ENCODE measurements around the gene PSRC1. TPM values are rescaled to one million over a fixed set of nuclear protein-coding genes. Genes with fewer than 3 reads are reported as not detected.

PSRC1 gene
- total and polyA plus RNA-seq, 2 donors from 2014 or later: 3.5 to 4.2 TPM

- H3K27ac ChIP-seq (ENCODE audit: low read depth in 2 of 2, low read length in 2 of 2): no peak overlapping the region
- no peak overlapping the region for H3K9ac ChIP-seq (ENCODE audit: low read length in 3 of 3)
- TF ChIP-seq CTCF (IDR thresholded peaks at IDR 0.05; ENCODE audit: borderline replicate concordance, extremely low read depth, insufficient read depth): no peak
- H3K36me3 ChIP-seq (ENCODE audit: control insufficient read depth in 2 of 3, insufficient read depth in 3 of 3, low read length in 3 of 3): no peaks in the 10 kb centered on the region
- H3K4me1 ChIP-seq (ENCODE audit: control insufficient read depth in 2 of 3, insufficient read depth in 2 of 3, low read depth in 1 of 3, low read length in 3 of 3): peaks cover 4 to 24% (median 18%) of the 10 kb centered on the region in 3 donors
- FAIRE-seq (no peak), DNase-seq (no peak)
- no peaks in the 10 kb centered on the region for H3K9me3 ChIP-seq (ENCODE audit: control insufficient read depth in 2 of 3, insufficient read depth in 1 of 3, low read length in 3 of 3)
- no peaks in the 10 kb centered on the region for H3K27me3 ChIP-seq (ENCODE audit: control insufficient read depth, insufficient read depth, low read length)
- no peak overlapping the region for H3K4me3 ChIP-seq (ENCODE audit: low read length in 3 of 3)
- intact Hi-C loops (cut with DNase I): loop anchor here (10.0 kb wide), 1 partner anchor 125 kb away; no protein-coding TSS in a partner anchor
Observed at GRCh38 chr1:109279615-109280278, 3.2 kb downstream of the PSRC1 start.

- H3K9ac ChIP-seq (ENCODE audit: low read length in 3 of 3): no peak overlapping the region
- no peak for FAIRE-seq
- TF ChIP-seq CTCF (IDR thresholded peaks at IDR 0.05; ENCODE audit: borderline replicate concordance, extremely low read depth, insufficient read depth): peak; percentile 87
- H3K4me1 ChIP-seq (ENCODE audit: control insufficient read depth in 2 of 3, insufficient read depth in 2 of 3, low read depth in 1 of 3, low read length in 3 of 3): peaks cover 4 to 28% (median 13%) of the 10 kb centered on the region in 3 donors
- H3K4me3 ChIP-seq (ENCODE audit: low read length in 3 of 3): no peak overlapping the region
- peak overlapping the region; percentile 49 to 55 for H3K27ac ChIP-seq (ENCODE audit: low read depth in 2 of 2, low read length in 2 of 2)
- no peaks in the 10 kb centered on the region for H3K27me3 ChIP-seq (ENCODE audit: control insufficient read depth, insufficient read depth, low read length)
- DNase-seq: peak; percentile 79 to 91 (median 87)
- H3K9me3 ChIP-seq (ENCODE audit: control insufficient read depth in 2 of 3, insufficient read depth in 1 of 3, low read length in 3 of 3): no peaks in the 10 kb centered on the region
- intact Hi-C loops (cut with DNase I): loop anchor here (10.0 kb wide), 1 partner anchor 127 kb away; no protein-coding TSS in a partner anchor
- no peaks in the 10 kb centered on the region for H3K36me3 ChIP-seq (ENCODE audit: control insufficient read depth in 2 of 3, insufficient read depth in 3 of 3, low read length in 3 of 3)
Observed at GRCh38 chr1:109277434-109278204, 5.3 kb downstream of the PSRC1 start.

GRCh38 chr1:109275706-109276345, 7.1 kb downstream of the PSRC1 start:
- peak in 3 of 5 donors; percentile 23 to 59 (median 47) for DNase-seq
- intact Hi-C loops (cut with DNase I): loop anchor here (10.0 kb wide), 1 partner anchor 129 kb away; no protein-coding TSS in a partner anchor
- TF ChIP-seq CTCF (IDR thresholded peaks at IDR 0.05; ENCODE audit: borderline replicate concordance, extremely low read depth, insufficient read depth): no peak

More at GRCh38 chr1:109275706-109276345, 7.1 kb downstream of the PSRC1 start:
- no peak overlapping the region for H3K27ac ChIP-seq (ENCODE audit: low read depth in 2 of 2, low read length in 2 of 2)
- no peak for FAIRE-seq
- H3K9ac ChIP-seq (ENCODE audit: low read length in 3 of 3): no peak overlapping the region
- H3K27me3 ChIP-seq (ENCODE audit: control insufficient read depth, insufficient read depth, low read length): no peaks in the 10 kb centered on the region
- no peaks in the 10 kb centered on the region for H3K9me3 ChIP-seq (ENCODE audit: control insufficient read depth in 2 of 3, insufficient read depth in 1 of 3, low read length in 3 of 3)
- no peaks in the 10 kb centered on the region for H3K36me3 ChIP-seq (ENCODE audit: control insufficient read depth in 2 of 3, insufficient read depth in 3 of 3, low read length in 3 of 3)
- no peak overlapping the region for H3K4me3 ChIP-seq (ENCODE audit: low read length in 3 of 3)
- peaks cover 4 to 24% (median 9%) of the 10 kb centered on the region in 3 donors for H3K4me1 ChIP-seq (ENCODE audit: control insufficient read depth in 2 of 3, insufficient read depth in 2 of 3, low read depth in 1 of 3, low read length in 3 of 3)
